H9 (cell line): ENCODE data around the gene MAP2. TPM values are rescaled to one million over a fixed set of nuclear protein-coding genes. Genes with fewer than 3 reads are reported as not detected.

Experiments
- DNase-seq: peaks from one replicate; pipeline ENCODE4 v3.0.0-alpha.2; 2017
- H2AFZ ChIP-seq: one replicate; pipeline ENCODE4 v1.6.1; 2013; ENCODE audit warnings: mild to moderate bottlenecking, low read length, control low read depth, moderate library complexity
- H2AK5ac ChIP-seq: 2 replicates; pipeline ENCODE4 v1.6.1; 2013; ENCODE audit warnings: low read length, control low read depth, mixed read lengths; ENCODE audit not compliant: insufficient read length
- H2BK120ac ChIP-seq: one replicate; pipeline ENCODE4 v1.6.1; 2013; ENCODE audit warnings: low read depth, mild to moderate bottlenecking, low read length, control low read depth, inconsistent platforms; ENCODE audit not compliant: poor library complexity, severe bottlenecking
- H2BK12ac ChIP-seq: 2 replicates; pipeline ENCODE4 v1.6.1; 2013; ENCODE audit warnings: low read length, control low read depth, mixed read lengths, low read depth; ENCODE audit not compliant: insufficient read length
- H2BK15ac ChIP-seq: 2 replicates; pipeline ENCODE4 v1.6.1; 2013; ENCODE audit warnings: low read depth, low read length, control low read depth
- H2BK20ac ChIP-seq: one replicate; pipeline ENCODE4 v1.6.1; 2013; ENCODE audit warnings: low read depth, mild to moderate bottlenecking, low read length, control low read depth, inconsistent platforms; ENCODE audit not compliant: poor library complexity, severe bottlenecking
- H2BK5ac ChIP-seq: 2 replicates; pipeline ENCODE4 v1.6.1; 2013; ENCODE audit warnings: low read length, control low read depth, mixed read lengths; ENCODE audit not compliant: insufficient read length
- H3K14ac ChIP-seq: 2 replicates; pipeline ENCODE4 v1.6.1; 2013; ENCODE audit warnings: low read length, control low read depth; ENCODE audit not compliant: insufficient read depth
- H3K18ac ChIP-seq: 2 replicates; pipeline ENCODE4 v1.6.1; 2013; ENCODE audit warnings: low read depth, mild to moderate bottlenecking, mixed read lengths, low read length, control low read depth; ENCODE audit not compliant: insufficient read length
- H3K23ac ChIP-seq: 2 replicates; pipeline ENCODE4 v1.6.1; 2013; ENCODE audit warnings: low read length, control low read depth, mixed read lengths, low read depth; ENCODE audit not compliant: insufficient read length
- H3K23me2 ChIP-seq: 2 replicates; pipeline ENCODE4 v1.6.1; 2013; ENCODE audit warnings: low read depth, mild to moderate bottlenecking, mixed read lengths, low read length, control low read depth; ENCODE audit not compliant: insufficient read length, poor library complexity, severe bottlenecking
- H3K27ac ChIP-seq: 2 replicates; pipeline ENCODE4 v1.5.1; 2013; ENCODE audit warnings: low read length, control low read depth, mixed read lengths, low read depth; ENCODE audit not compliant: insufficient read length
- H3K27me3 ChIP-seq: 2 replicates; pipeline ENCODE4 v1.6.1; 2013; ENCODE audit warnings: low read length, control low read depth, inconsistent platforms; ENCODE audit not compliant: insufficient read depth
- H3K4ac ChIP-seq: 2 replicates; pipeline ENCODE4 v1.6.1; 2013; ENCODE audit warnings: low read depth, mild to moderate bottlenecking, control low read depth, inconsistent platforms, low read length, moderate library complexity
- H3K4me1 ChIP-seq: 2 replicates; pipeline ENCODE4 v1.6.1; 2013; ENCODE audit warnings: low read length, control low read depth, inconsistent platforms; ENCODE audit not compliant: insufficient read depth
- H3K4me2 ChIP-seq: 2 replicates; pipeline ENCODE4 v1.6.1; 2013; ENCODE audit warnings: low read length, control low read depth, mixed read lengths; ENCODE audit not compliant: insufficient read length, insufficient read depth
- H3K56ac ChIP-seq: 2 replicates; pipeline ENCODE4 v1.6.1; 2013; ENCODE audit warnings: low read depth, mild to moderate bottlenecking, mixed read lengths, low read length, control low read depth; ENCODE audit not compliant: insufficient read length
- H3K79me1 ChIP-seq: 2 replicates; pipeline ENCODE4 v1.6.1; 2013; ENCODE audit warnings: low read depth, mild to moderate bottlenecking, moderate library complexity, low read length, control low read depth, inconsistent platforms; ENCODE audit not compliant: insufficient read depth, poor library complexity, severe bottlenecking
- H3K79me2 ChIP-seq: 2 replicates; pipeline ENCODE4 v1.6.1; 2013; ENCODE audit warnings: low read length, control low read depth, inconsistent platforms; ENCODE audit not compliant: insufficient read depth
- H3K9ac ChIP-seq: 2 replicates; pipeline ENCODE4 v1.6.1; 2013; ENCODE audit warnings: low read length, control low read depth, mixed read lengths; ENCODE audit not compliant: insufficient read length; ENCODE audit errors: extremely low read depth
- H3K9me3 ChIP-seq: one replicate; pipeline ENCODE4 v1.6.1; 2013; ENCODE audit warnings: low read depth, low read length, inconsistent platforms; ENCODE audit not compliant: control insufficient read depth
- H3T11ph ChIP-seq: one replicate; pipeline ENCODE4 v1.6.1; 2013; ENCODE audit warnings: mild to moderate bottlenecking, low read length, control low read depth, inconsistent platforms
- H4K20me1 ChIP-seq: one replicate; pipeline ENCODE4 v1.6.1; 2013; ENCODE audit not compliant: control insufficient read depth, insufficient read length, insufficient read depth
- H4K5ac ChIP-seq: 2 replicates; pipeline ENCODE4 v1.6.1; 2013; ENCODE audit warnings: low read depth, mild to moderate bottlenecking, mixed read lengths, low read length, control low read depth; ENCODE audit not compliant: insufficient read length
- H4K8ac ChIP-seq: replicated peaks from 2 replicates; pipeline ENCODE4 v1.6.1; 2013; ENCODE audit warnings: low read length, control low read depth, mixed read lengths, low read depth; ENCODE audit not compliant: insufficient read length
- H4K91ac ChIP-seq: 2 replicates; pipeline ENCODE4 v1.6.1; 2013; ENCODE audit warnings: low read depth, mild to moderate bottlenecking, moderate library complexity, mixed read lengths, low read length, control low read depth; ENCODE audit not compliant: insufficient read length
- H3K27ac Mint-ChIP-seq, 3 experiments: 2 replicates in 2 of 3; 3 replicates in 1 of 3; pipeline ENCODE4 v1.8.0; 2020 to 2021; ENCODE audit warnings: mixed read lengths in 3 of 3, mild to moderate bottlenecking in 1 of 3, moderate library complexity in 1 of 3
- H3K27me3 Mint-ChIP-seq: 2 replicates; pipeline ENCODE4 v1.8.0; 2021; ENCODE audit warnings: low read depth, mild to moderate bottlenecking, moderate library complexity, mixed read lengths
- H3K36me3 Mint-ChIP-seq, 3 experiments: 2 replicates in 2 of 3; 3 replicates in 1 of 3; pipeline ENCODE4 v1.8.0; 2020 to 2021; ENCODE audit warnings: low read depth in 3 of 3, mixed read lengths in 3 of 3; ENCODE audit not compliant: insufficient read depth in 1 of 3
- H3K4me1 Mint-ChIP-seq, 2 experiments: 2 replicates each; pipeline ENCODE4 v1.8.0; 2020; ENCODE audit warnings: mixed read lengths in 2 of 2
- H3K4me3 Mint-ChIP-seq, 2 experiments: 2 replicates in 1 of 2; 3 replicates in 1 of 2; pipeline ENCODE4 v1.8.0; 2020 to 2021; ENCODE audit warnings: mild to moderate bottlenecking in 2 of 2, mixed read lengths in 2 of 2, moderate library complexity in 1 of 2
- H3K9me3 Mint-ChIP-seq, 2 experiments: 2 replicates in 1 of 2; 3 replicates in 1 of 2; pipeline ENCODE4 v1.8.0; 2020; ENCODE audit warnings: mild to moderate bottlenecking in 2 of 2, mixed read lengths in 2 of 2, moderate library complexity in 1 of 2
- WGBS: extraction: QIAGEN DNeasy Blood & Tissue Kit; methylation state at CpG from one replicate; pipeline ENCODE4 v1.1.7; 2013; ENCODE audit warnings: missing lambda C conversion rate, low lambda C conversion rate, mixed read lengths; ENCODE audit not compliant: insufficient read length; ENCODE audit errors: extremely low coverage; 5-methylcytosine and 5-hydroxymethylcytosine counted together
- total RNA-seq: library from RNA; stranded (reverse); gene quantifications from 2 replicates; pipeline ENCODE4 v1.2.1, GENCODE V29; 2021
- TF ChIP-seq, protein P1 (sequence below): fragments of 200-600 bp; sonication (generic); conservative IDR thresholded peaks from 3 replicates; pipeline ENCODE4 v1.8.0; 2021; ENCODE audit warnings: antibody characterized with exemption, mild to moderate bottlenecking

The MAP2 gene
- total RNA-seq, 1 experiment from 2014 or later = 0.87 TPM

DNA sequence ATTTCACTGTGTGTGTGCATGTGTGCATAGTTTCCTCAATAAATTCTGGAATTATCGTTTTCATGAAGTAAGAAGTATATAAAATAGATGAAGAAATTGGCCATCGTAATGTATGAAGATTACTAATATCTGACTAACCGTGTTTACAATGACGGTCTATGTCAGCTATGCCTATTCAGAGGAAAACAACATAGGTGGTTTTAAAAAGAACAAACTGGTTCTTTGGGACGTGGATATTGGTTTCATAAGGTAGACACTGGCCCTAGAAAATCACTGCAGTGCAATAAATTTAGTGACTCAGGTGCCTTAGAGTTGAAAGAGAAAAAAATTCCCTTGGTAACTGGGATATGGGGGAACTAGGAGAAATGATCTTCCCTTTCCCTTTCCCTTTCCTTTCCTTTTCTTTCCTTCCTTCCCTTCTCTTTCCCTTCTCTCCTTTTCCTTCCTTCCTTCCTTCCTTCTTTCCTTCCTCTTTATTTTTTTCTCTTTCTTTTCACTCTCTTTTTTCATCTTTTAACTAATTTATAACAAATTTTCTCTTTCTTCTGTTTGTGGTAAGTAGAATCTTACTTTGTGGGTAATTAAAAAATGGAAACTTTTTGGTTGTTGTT is 36.4 kb downstream of the MAP2 start:
- no peak overlapping the region for H3K4me2 ChIP-seq
- H3K9ac ChIP-seq = no peak overlapping the region
- no peak overlapping the region for H2BK12ac ChIP-seq
- no peaks in the 10 kb centered on the region; the same call in 1 of the 2 replicates for H3K4me1 ChIP-seq
- no peak overlapping the region for H3K27ac ChIP-seq
- DNase-seq = no peak
- H4K20me1 ChIP-seq = no peaks in the 10 kb centered on the region
- no peak overlapping the region for H2BK20ac ChIP-seq
- H2AFZ ChIP-seq = no peak overlapping the region
- Mint-ChIP-seq H3K9me3 (no peaks in the 10 kb centered on the region; a peak in 1 of 5 replicates), H3K27me3 (no peaks in the 10 kb centered on the region; the same call in 1 of the 2 replicates), H3K4me1 (peaks cover 19 to 31% of the 10 kb centered on the region in 2 experiments), H3K27ac (no peak overlapping the region), H3K4me3 (no peak overlapping the region), H3K36me3 (no peaks in the 10 kb centered on the region)
- H3K79me2 ChIP-seq = no peaks in the 10 kb centered on the region
- no peaks in the 10 kb centered on the region for H3K27me3 ChIP-seq
- H3T11ph ChIP-seq = no peak overlapping the region
- no peak overlapping the region for H2BK15ac ChIP-seq
- WGBS = no CpG with 5 or more reads among the region's 5 CpGs
- no peak overlapping the region for H2BK5ac ChIP-seq
- no peaks in the 10 kb centered on the region for H3K23me2 ChIP-seq
- H4K8ac ChIP-seq = no peak overlapping the region
- H3K4ac ChIP-seq = no peak overlapping the region
- H2BK120ac ChIP-seq = no peak overlapping the region
- no peak overlapping the region for H2AK5ac ChIP-seq
- H4K91ac ChIP-seq = no peak overlapping the region
- H3K18ac ChIP-seq = no peak overlapping the region
- no peak overlapping the region for H3K14ac ChIP-seq
- H3K56ac ChIP-seq = no peak overlapping the region
- H4K5ac ChIP-seq = no peak overlapping the region
- no peaks in the 10 kb centered on the region for H3K9me3 ChIP-seq
- no peak overlapping the region for H3K23ac ChIP-seq
- TF ChIP-seq, protein P1, sequence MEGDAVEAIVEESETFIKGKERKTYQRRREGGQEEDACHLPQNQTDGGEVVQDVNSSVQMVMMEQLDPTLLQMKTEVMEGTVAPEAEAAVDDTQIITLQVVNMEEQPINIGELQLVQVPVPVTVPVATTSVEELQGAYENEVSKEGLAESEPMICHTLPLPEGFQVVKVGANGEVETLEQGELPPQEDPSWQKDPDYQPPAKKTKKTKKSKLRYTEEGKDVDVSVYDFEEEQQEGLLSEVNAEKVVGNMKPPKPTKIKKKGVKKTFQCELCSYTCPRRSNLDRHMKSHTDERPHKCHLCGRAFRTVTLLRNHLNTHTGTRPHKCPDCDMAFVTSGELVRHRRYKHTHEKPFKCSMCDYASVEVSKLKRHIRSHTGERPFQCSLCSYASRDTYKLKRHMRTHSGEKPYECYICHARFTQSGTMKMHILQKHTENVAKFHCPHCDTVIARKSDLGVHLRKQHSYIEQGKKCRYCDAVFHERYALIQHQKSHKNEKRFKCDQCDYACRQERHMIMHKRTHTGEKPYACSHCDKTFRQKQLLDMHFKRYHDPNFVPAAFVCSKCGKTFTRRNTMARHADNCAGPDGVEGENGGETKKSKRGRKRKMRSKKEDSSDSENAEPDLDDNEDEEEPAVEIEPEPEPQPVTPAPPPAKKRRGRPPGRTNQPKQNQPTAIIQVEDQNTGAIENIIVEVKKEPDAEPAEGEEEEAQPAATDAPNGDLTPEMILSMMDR = no peak
- no peaks in the 10 kb centered on the region for H3K79me1 ChIP-seq
